Suprapubic skin (tissue), 4 donors: ENCODE measurements around the gene PRDM11. TPM values are rescaled to one million over a fixed set of nuclear protein-coding genes. Genes with fewer than 3 reads are reported as not detected.

ENCODE experiments used
- DNase-seq, 2 donors: peaks; one replicate each; pipeline ENCODE4 v3.0.0-alpha.2; 2019; ENCODE audit warnings: low spot score in 2 of 2
- H3K27ac ChIP-seq: fragments of 200-600 bp; sonication (generic); one replicate; pipeline ENCODE4 v1.5.1; 2019
- H3K27me3 ChIP-seq: fragments of 200-600 bp; sonication (generic); one replicate; pipeline ENCODE4 v1.5.1; 2019
- H3K36me3 ChIP-seq: fragments of 200-600 bp; sonication (generic); one replicate; pipeline ENCODE4 v1.5.1; 2019
- H3K4me1 ChIP-seq: fragments of 200-600 bp; sonication (generic); one replicate; pipeline ENCODE4 v1.5.1; 2019
- H3K4me3 ChIP-seq: fragments of 200-600 bp; sonication (generic); one replicate; pipeline ENCODE4 v1.5.1; 2019; ENCODE audit warnings: mild to moderate bottlenecking
- H3K9me3 ChIP-seq: fragments of 200-600 bp; sonication (generic); one replicate; pipeline ENCODE4 v1.5.1; 2019
- EP300 ChIP-seq: sonication (generic); formaldehyde crosslinking; IDR thresholded peaks from one replicate; pipeline ENCODE4 v1.6.1; 2017; ENCODE audit warnings: antibody characterized with exemption
- POLR2A ChIP-seq, 2 donors: fragments of 450-650 bp; IDR thresholded peaks; one replicate each; pipeline ENCODE4 v1.6.1; 2017; ENCODE audit warnings: antibody characterized with exemption in 2 of 2, mild to moderate bottlenecking in 2 of 2, moderate library complexity in 2 of 2
- POLR2AphosphoS5 ChIP-seq, 3 donors: sonication (generic); formaldehyde crosslinking; IDR thresholded peaks; one replicate each; pipeline ENCODE4 v1.6.1; 2017; ENCODE audit warnings: antibody characterized with exemption in 3 of 3
- WGBS: methylation state at CpG from one replicate; pipeline ENCODE4 v1.1.5; 2018; 5-methylcytosine and 5-hydroxymethylcytosine counted together
- total RNA-seq, 4 donors: library from RNA; depleted of rRNA; stranded (reverse); fragments of >200 nt; gene quantifications; one replicate each; pipeline ENCODE4 v1.1.0, GENCODE V29; 2016
- TF ChIP-seq, protein P1 (sequence below), 2 donors: fragments of 200-600 bp in 1 of 2; fragments of 450-650 bp in 1 of 2; sonication (generic) in 1 of 2; IDR thresholded peaks; one replicate each; pipeline ENCODE4 v1.5.1; 2016 to 2019; ENCODE audit warnings: antibody characterized with exemption in 2 of 2, mild to moderate bottlenecking in 1 of 2, moderate library complexity in 1 of 2

Gene PRDM11
- total RNA-seq, 4 donors from 2014 or later: 9.1 to 11.9 (median 11.0) TPM

DNA sequence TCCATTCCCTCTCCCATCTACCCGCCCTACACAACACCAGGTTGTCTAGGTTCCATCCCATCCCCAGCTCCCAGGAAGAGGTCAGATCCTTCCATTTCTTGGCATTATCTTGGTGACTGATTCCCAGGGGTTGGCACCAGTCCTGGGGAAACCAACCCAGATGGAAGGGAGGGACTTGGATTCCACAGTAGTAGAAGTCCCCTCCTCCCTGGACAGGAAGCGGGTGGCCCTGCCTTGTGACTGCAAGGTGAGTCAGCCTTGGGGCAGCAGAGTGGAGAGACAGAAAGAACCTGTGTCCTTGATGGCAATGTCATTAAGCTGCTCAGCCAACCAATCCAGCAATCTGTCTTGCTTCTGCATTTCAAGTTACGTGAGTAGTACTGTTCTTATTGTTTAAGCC is 113.2 kb downstream of the PRDM11 start:
- TF ChIP-seq POLR2AphosphoS5 (IDR thresholded peaks at IDR 0.05) (no peak), POLR2A (IDR thresholded peaks at IDR 0.05) (no peak), EP300 (no peak)
- TF ChIP-seq, protein P1, sequence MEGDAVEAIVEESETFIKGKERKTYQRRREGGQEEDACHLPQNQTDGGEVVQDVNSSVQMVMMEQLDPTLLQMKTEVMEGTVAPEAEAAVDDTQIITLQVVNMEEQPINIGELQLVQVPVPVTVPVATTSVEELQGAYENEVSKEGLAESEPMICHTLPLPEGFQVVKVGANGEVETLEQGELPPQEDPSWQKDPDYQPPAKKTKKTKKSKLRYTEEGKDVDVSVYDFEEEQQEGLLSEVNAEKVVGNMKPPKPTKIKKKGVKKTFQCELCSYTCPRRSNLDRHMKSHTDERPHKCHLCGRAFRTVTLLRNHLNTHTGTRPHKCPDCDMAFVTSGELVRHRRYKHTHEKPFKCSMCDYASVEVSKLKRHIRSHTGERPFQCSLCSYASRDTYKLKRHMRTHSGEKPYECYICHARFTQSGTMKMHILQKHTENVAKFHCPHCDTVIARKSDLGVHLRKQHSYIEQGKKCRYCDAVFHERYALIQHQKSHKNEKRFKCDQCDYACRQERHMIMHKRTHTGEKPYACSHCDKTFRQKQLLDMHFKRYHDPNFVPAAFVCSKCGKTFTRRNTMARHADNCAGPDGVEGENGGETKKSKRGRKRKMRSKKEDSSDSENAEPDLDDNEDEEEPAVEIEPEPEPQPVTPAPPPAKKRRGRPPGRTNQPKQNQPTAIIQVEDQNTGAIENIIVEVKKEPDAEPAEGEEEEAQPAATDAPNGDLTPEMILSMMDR (IDR thresholded peaks at IDR 0.05): no peak
- 70% methylated on average over 2 of the region's 3 CpGs for WGBS
- Histone ChIP-seq H3K27ac (no peak overlapping the region), H3K36me3 (no peaks in the 10 kb centered on the region), H3K4me1 (no peaks in the 10 kb centered on the region), H3K9me3 (no peaks in the 10 kb centered on the region), H3K27me3 (peaks cover 20% of the 10 kb centered on the region), H3K4me3 (no peak overlapping the region)
- no peak for DNase-seq

DNA sequence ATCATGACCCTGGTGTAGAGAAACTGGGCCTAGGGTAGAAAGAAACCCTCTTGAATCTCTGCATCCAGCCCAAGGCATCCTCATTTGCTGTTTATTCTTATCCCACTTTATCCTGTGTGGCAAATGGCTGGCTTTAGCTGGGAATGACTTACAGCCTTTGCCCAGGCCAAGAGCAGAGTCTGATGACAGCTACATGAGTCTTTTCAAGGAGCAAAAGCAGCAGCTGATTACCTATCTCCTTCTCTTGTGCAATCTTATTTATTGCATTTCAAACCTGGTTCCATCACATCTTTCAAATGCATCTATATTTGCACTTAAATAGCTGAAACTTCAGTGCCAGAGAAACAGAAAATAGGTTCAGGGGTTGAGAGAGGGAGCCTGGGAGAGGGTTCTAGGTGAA is 113.6 kb downstream of the PRDM11 start:
- H3K4me3 ChIP-seq: no peak overlapping the region
- TF ChIP-seq POLR2AphosphoS5 (IDR thresholded peaks at IDR 0.05): no peak
- TF ChIP-seq, protein P1 (IDR thresholded peaks at IDR 0.05): no peak
- no peak for TF ChIP-seq POLR2A (IDR thresholded peaks at IDR 0.05)
- no peak for TF ChIP-seq EP300
- no peak for DNase-seq
- H3K27me3 ChIP-seq: peaks cover 20% of the 10 kb centered on the region
- H3K4me1 ChIP-seq: no peaks in the 10 kb centered on the region
- no peaks in the 10 kb centered on the region for H3K9me3 ChIP-seq
- no peak overlapping the region for H3K27ac ChIP-seq
- H3K36me3 ChIP-seq: no peaks in the 10 kb centered on the region

DNA sequence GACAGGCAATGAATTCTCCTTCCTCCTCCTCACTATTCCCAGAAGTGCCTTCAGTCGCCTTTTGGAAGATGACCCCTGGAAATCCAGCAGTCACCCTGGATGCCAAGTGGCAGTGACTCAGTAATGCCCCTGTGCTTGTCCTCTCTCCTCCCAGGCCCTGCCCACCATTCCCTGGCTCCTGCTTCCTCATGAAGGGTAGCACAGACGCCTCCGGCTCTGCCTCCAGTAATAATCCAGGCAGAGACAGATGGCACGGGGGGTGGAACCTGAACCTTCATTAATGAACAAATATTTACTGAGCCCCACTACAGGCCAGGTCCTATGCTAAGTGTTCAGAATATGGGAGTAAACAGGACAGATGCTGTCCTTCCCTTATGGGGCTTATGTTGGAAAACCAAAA is 116.5 kb downstream of the PRDM11 start:
- Histone ChIP-seq H3K27ac (no peak overlapping the region), H3K4me3 (no peak overlapping the region), H3K4me1 (peaks cover 3% of the 10 kb centered on the region), H3K27me3 (peaks cover 28% of the 10 kb centered on the region), H3K36me3 (no peaks in the 10 kb centered on the region), H3K9me3 (no peaks in the 10 kb centered on the region)
- DNase-seq: no peak
- TF ChIP-seq POLR2A (IDR thresholded peaks at IDR 0.05) (no peak), EP300 (no peak), POLR2AphosphoS5 (IDR thresholded peaks at IDR 0.05) (no peak)
- TF ChIP-seq, protein P1 (IDR thresholded peaks at IDR 0.05): no peak
- WGBS: 74% methylated on average over 4 of the region's 4 CpGs

DNA sequence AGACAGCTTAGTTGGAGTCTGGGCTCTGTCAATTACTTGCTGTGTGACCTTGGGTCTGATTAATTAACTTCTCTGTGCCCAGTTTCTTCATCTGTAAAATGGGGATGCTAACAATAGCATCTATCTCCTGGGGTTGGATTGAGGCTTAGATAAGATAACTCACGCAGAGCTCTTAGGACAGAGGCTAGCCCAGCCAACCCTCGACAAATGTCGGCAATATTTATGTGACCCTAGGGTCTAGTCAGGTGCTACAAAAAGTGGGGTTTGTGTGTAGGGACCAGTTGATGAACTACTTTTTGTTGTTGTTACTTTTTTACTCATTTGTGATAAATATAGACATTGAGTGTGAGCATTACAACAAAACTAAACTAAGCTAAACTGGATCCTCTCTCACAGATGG is 117.3 kb downstream of the PRDM11 start:
- no peak overlapping the region for H3K4me3 ChIP-seq
- 97% methylated on average over 3 of the region's 3 CpGs for WGBS
- H3K9me3 ChIP-seq: no peaks in the 10 kb centered on the region
- DNase-seq: no peak
- peaks cover 3% of the 10 kb centered on the region for H3K4me1 ChIP-seq
- H3K27me3 ChIP-seq: peaks cover 37% of the 10 kb centered on the region
- no peaks in the 10 kb centered on the region for H3K36me3 ChIP-seq
- TF ChIP-seq EP300 (no peak), POLR2AphosphoS5 (IDR thresholded peaks at IDR 0.05) (no peak), POLR2A (IDR thresholded peaks at IDR 0.05) (no peak)
- TF ChIP-seq, protein P1 (IDR thresholded peaks at IDR 0.05): no peak
- H3K27ac ChIP-seq: no peak overlapping the region

DNA sequence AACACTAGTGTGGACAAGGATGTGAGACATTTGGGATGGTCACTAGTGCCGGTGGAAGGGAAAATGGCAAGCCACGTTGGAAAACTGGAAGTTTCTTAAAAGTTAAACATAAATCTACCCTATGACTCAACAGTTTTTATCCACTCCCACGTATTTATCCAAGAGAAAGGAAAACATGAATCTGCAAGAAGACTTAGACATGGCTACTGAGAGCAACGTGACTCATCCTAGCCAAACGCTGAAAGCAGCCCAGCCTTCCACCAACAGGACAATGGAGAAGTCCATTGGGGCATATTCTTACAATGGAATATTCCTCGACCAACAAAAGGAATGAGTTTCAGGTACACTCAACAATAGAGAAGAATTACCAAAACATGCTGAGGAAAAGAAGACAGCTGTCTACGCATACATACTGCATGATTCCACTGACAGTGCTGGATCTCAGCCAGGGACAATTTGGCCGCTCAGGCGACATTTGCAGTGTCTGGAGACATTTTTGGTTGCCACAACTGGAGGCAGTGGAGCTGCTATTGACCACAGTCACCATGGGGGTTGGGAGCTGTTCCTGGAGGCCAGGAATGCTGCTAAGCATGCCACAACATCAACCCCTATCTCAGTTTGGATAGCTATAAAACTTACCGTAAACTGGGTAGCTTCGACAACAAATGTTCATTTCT is 118.5 kb downstream of the PRDM11 start:
- Histone ChIP-seq H3K27me3 (peaks cover 40% of the 10 kb centered on the region), H3K36me3 (no peaks in the 10 kb centered on the region), H3K4me1 (peaks cover 3% of the 10 kb centered on the region), H3K4me3 (no peak overlapping the region), H3K27ac (no peak overlapping the region), H3K9me3 (no peaks in the 10 kb centered on the region)
- WGBS: 56% methylated on average over 11 of the region's 11 CpGs
- TF ChIP-seq, protein P1 (IDR thresholded peaks at IDR 0.05): no peak
- no peak for TF ChIP-seq POLR2A (IDR thresholded peaks at IDR 0.05)
- DNase-seq: no peak
